DMS114 treated with DMSO at 0.1 percent for 48 hours (cell line): ENCODE measurements around the gene CTU1.
"Not testable (repeated sequence)": the region's sequence is repeated elsewhere in the genome, so short reads cannot be mapped to it uniquely, and the experiment has no call there.

ENCODE experiments used
- DNase-seq: peaks from one replicate; lab custom pipeline; 2025; ENCODE audit not compliant: unreplicated experiment; lab: John Stamatoyannopoulos, UW

Gene CTU1

DNA sequence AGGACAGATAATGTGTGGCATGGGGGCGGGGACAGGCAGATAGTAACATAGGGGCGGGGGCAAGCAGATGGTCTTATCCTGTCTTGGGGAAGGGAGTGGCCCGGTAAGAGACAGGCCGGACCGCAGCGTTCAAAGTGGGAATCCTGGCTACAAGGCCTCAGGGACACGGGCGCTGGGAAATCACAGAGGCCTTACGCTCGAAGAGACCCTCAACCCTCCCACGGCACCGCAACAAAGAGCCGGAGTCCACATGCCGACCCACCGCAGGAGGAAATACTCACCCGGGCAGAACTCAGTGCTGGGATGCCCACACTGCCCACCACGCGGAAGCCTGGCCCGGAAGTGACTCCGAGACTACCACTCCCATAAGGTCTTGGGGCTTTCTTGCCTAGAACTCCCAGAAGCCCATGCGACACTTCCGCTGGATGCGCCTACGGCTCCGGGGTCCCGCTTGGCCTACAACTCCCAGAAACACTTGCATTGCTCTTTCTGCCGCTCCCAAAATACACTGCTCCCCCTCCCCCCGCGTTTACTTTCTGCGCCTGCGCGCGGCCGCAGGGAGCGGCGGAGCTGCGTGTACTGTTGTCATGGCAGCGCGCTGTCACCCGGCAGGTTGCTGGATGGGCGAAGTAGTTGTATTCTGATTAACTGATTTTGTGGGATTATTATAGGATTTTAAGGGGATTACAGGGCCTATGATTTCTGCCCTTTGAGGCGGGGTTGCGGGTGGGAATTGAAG lies at the start of gene CTU1:
Gene CTU1, minus strand, starts transcription at position 344 of the 739 bp plus-strand sequence. CDS start 3,840 bp downstream, outside the sequence.
- DNase-seq = peak; percentile 94

- no peak for DNase-seq
Observed at GRCh38 chr19:51157265-51157664, 49.1 kb upstream of the CTU1 start.

DNA sequence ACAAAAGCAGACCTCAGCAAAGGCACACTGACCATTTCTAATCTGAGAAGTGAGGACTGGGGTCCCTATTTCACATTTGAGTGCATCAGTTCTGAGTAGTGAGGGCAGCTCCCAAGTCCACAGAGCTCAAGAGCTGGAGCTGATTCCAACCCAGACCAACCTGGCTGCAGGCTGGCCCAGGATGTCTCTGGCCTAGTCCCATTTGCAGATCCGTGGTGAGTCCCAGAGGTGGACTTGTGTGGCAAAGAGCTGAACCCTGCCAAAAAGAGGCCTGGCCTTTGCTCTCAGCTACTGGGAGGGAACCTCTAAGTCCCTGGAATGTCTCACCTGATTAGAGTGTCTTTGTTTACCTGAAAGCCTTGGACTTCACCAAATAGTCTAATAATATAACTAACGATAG lies 48.5 kb upstream of the CTU1 start:
- DNase-seq = no peak

DNA sequence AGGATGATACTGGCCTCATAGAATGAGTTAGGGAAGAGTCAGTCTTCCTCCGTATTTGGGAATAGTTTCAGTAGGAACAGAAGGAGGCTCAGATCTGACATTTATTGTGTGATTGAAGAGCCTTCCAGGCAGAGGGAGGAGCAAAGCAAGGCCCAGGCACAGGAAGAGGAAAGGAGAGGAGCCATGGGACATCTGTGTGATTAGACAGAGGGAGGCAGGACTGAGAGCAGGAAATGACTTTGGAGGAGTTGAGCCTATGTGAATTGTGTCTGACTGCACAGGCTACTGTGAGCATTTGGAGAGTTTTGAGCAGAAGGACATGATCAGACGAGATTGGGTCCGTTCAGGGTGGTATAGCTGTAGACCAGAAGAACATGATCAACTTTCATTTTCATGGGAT lies 42.4 kb upstream of the CTU1 start:
- DNase-seq = no peak

DNA sequence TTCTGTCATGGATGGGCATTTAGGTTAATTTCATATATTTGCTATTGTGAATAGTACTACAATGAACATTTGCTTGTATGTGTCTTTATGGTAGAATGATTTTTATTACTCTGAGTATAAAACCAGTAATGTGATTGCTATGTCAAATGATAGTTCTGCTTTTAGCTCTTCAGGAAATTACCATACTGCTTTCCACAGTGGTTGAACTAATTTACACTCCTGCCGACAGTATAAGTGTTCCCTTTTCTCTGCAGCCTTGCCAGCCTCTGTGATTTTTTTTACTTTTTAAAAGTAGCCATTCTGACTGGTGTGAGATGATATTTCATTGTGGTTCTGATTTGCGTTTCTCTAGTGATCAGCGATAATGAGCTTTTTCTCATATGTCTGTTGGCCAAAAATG lies 40.4 kb upstream of the CTU1 start:
- no peak for DNase-seq

DNA sequence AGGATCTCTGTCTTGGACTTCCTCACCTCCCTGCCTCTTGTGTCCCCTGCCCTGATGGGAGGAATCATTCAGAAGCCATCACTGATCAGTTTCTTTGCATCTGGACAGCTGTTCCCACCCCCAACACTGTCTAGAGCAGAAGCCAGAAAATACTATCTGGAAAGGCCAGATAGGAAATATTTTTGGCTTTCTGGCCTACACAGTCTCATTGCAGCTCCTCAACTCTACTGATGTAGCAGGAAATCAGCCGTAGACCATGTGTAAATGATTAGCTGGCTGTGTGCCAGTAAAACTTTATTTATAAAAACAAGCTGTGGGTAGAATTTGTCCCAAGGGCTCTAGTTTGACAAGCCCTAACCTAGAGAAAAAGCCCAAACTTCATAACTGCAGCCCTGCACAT lies 39.5 kb upstream of the CTU1 start:
- no peak for DNase-seq

DNA sequence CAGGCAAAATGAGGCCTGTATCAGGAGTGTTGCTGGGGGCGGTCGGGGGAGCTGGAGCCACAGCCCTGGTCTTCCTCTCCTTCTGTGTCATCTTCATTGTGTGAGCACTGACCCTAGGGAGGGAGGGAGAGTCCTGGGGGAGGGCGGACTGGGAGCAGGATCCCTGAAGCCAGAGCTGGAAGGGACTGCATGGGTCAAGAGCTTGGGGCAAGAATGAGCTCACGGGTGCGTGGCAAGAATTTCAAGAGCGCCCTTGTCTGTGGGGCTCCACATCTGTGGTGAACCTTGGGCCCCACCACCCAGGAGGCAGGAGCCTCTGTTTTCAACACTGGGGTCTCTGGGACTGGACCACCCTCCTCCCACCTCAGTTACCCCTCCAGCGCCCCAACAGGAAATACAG lies 38.5 kb upstream of the CTU1 start:
- no peak for DNase-seq

GRCh38 chr19:51145916-51146493 lies 37.8 kb upstream of the CTU1 start:
- no peak for DNase-seq

DNA sequence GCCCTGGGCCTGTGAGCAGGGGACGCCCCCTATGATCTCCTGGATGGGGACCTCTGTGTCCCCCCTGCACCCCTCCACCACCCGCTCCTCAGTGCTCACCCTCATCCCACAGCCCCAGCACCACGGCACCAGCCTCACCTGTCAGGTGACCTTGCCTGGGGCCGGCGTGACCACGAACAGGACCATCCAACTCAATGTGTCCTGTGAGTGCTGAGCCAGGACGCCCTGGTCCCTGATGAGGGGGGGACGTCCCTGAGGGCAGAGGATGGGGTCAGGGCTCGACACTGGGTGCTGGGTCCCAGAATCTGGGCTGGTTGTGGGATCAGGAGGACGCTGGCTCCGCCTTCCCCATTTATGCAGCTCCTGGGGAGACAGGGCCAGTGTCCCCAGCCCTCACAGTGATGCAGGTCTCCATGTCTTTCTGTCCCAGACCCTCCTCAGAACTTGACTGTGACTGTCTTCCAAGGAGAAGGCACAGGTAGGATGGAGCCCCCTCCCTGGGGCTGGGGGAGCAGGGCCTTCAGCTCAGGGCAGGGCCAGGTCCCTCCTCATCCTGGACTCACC lies 36.4 kb upstream of the CTU1 start:
- no peak for DNase-seq

DNA sequence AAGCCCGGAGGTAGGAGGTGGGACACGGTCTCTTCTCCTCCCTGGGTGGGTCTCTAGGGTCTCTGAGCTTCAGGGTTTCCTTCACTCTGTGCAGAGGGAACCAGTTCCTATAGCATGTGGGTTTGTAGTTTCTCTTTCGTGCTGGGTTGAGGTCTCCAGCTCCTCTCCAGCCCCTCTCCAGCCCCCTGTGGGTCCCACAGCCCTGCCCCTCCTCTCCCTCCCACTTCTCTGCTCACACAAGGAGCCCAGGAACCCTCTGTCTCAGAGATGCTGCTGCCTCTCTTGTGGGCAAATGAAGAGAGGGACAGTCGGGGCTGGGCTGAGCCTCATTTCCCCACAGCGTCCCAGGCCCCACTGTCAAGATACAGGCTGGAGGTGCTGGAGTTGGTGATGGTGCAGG lies 35.3 kb upstream of the CTU1 start:
- DNase-seq = no peak

DNA sequence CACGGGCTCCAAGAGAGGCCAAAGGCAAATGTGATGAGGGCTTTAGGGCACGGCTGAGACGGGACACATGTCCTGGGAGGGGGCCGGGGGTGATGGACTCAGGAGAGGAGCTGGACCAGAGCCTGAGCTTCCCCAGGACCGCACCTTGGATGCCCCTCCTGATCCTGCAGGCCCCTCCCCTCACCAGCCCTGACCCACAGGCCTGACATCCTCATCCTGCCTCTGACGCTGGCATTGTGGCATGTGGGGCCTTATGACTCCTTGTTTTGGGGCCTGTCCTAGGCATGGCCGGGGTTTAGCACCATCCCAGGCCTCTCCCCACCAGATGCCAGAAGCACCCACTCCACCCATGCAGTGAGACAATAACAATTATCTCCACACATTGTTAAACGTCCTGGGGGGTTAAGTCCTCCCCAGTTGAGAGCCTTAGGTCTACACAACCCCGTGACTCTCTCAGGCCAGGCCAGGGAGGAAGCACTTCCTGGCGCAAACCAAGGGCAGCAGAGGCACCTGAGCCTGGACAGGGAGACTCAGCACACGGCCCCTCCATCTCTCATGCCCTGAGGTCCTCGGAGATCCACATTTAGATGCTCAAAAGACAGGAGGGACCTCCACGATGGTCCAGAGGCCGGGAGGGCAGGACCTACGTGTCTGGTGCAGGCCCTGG lies 34.7 kb upstream of the CTU1 start:
- DNase-seq = not testable (repeated sequence)

DNA sequence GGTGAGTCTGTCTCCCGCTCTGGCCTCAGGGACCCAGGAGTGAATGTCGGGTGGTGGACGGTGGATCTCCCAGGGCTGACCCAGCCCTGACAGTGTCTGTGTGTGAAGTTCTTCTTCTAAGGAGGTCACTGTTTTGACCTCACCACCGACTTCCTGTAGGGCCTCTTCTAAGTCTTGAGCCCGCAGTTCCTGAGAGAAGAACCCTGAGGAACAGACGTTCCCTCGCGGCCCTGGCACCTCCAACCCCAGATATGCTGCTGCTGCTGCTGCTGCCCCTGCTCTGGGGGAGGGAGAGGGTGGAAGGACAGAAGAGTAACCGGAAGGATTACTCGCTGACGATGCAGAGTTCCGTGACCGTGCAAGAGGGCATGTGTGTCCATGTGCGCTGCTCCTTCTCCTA lies 33.9 kb upstream of the CTU1 start, which contains the start of gene SIGLEC7:
Gene SIGLEC7, plus strand, starts transcription at position 183 of the 400 bp plus-strand sequence. Its CDS starts 69 bp downstream, at position 252.
- no peak for DNase-seq

GRCh38 chr19:51141181-51141580 lies 33.0 kb upstream of the CTU1 start:
- DNase-seq = no peak

GRCh38 chr19:51140441-51140840 lies 32.2 kb upstream of the CTU1 start:
- no peak for DNase-seq

GRCh38 chr19:51139299-51140014 lies 31.2 kb upstream of the CTU1 start:
- no peak for DNase-seq

DNA sequence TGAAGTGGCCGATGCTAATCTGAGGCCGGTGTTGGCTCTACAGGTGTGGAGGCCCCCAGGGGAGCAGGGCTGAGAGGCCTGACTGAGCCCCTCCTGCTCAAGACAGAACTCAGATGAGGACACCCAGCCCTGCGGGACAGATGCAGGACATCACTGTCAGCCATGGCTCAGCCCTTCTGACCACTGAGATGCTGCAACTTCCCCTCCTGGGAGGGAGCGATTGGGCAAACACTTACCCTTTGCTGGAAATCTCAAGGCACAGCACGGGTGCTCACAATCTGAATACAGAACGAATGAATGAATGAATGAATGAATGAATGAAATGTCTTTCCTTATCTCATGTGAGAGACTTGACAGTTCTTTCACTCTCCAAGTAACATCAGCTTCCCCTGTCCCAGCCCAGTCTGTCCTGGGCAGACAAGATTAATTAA lies 30.4 kb upstream of the CTU1 start:
- DNase-seq = no peak

GRCh38 chr19:51137792-51138425 lies 29.7 kb upstream of the CTU1 start:
- no peak for DNase-seq

- DNase-seq = no peak
Observed at GRCh38 chr19:51136851-51137551, 28.8 kb upstream of the CTU1 start.

GRCh38 chr19:51135986-51136762 lies 28.0 kb upstream of the CTU1 start:
- DNase-seq = no peak
